Activated CD4-positive, alpha-beta T cell treated with anti-CD3 and anti-CD28 coated beads for 36 hours (primary cell): ENCODE data around the gene ECI2. TPM values are rescaled to one million over a fixed set of nuclear protein-coding genes. Genes with fewer than 3 reads are reported as not detected.

Source experiments
- ATAC-seq: fragments of 200-7000 bp; cut with Tn5 transposase; one replicate; pipeline ENCODE4 v1.10.0; 2021; ENCODE audit warnings: mild to moderate bottlenecking, moderate library complexity
- CTCF ChIA-PET: fragments of 350-600 bp; sonication (Branson Sonifier 250); formaldehyde crosslinking; loops from one replicate; lab custom pipeline; 2021; ENCODE audit warnings: antibody characterized with exemption; lab: Charles Lee
- POLR2A ChIA-PET: fragments of 350-600 bp; sonication (Branson Sonifier 250); formaldehyde crosslinking; loops from one replicate; lab custom pipeline; 2021; ENCODE audit warnings: antibody characterized with exemption, inconsistent platforms; lab: Charles Lee
- DNase-seq: peaks from one replicate; pipeline ENCODE4 v3.0.0-alpha.2; 2020
- H3K27ac Mint-ChIP-seq: one replicate; pipeline ENCODE4 v1.8.0; 2021; ENCODE audit warnings: mixed read lengths
- H3K27me3 Mint-ChIP-seq: one replicate; pipeline ENCODE4 v1.8.0; 2021; ENCODE audit warnings: mixed read lengths
- H3K36me3 Mint-ChIP-seq: one replicate; pipeline ENCODE4 v1.8.0; 2021; ENCODE audit warnings: low read depth, mixed read lengths
- H3K4me1 Mint-ChIP-seq: one replicate; pipeline ENCODE4 v1.8.0; 2021; ENCODE audit warnings: mixed read lengths
- H3K4me3 Mint-ChIP-seq: one replicate; pipeline ENCODE4 v1.8.0; 2021; ENCODE audit warnings: mild to moderate bottlenecking, moderate library complexity, mixed read lengths
- H3K9me3 Mint-ChIP-seq: one replicate; pipeline ENCODE4 v1.8.0; 2021; ENCODE audit warnings: low read depth, mixed read lengths
- intact Hi-C, 2 experiments: fragments of 100-400 bp; cut with DNase I in 1 of 2; cut with micrococcal nuclease in 1 of 2; formaldehyde crosslinking; loops; one replicate each; pipeline versions ENCODE4 v1.14.2 to v1.15.1; 2022 to 2024; cut with DNase I, micrococcal nuclease
- total RNA-seq, 2 experiments: library from RNA; stranded (reverse); gene quantifications; one replicate each; pipeline ENCODE4 v1.2.3, GENCODE V29; 2021

The ECI2 gene
- total RNA-seq, 2 experiments from 2014 or later = 38.4 to 40.1 TPM

DNA sequence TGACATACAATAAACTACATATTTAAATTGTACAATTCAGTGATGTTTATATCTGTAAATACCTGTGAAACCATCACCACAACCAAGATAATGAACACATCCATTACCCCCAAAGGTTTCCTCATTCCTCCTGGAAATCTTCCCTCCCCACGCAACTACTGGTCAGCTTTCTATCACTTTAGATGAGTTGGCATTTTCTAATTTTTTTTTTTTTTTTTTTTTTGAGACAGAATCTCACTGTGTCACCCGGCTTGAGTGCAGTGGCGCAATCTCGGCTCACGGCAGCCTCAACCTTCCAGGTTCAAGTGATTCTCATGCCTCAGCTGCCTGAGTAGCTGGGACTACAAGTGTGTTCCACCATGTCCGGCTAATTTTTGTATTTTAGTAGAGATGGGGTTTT is 31.7 kb upstream of the ECI2 start:
- intact Hi-C loops = no loop called here
- DNase-seq (no peak), ATAC-seq (no peak)
- H3K4me1 Mint-ChIP-seq = no peaks in the 10 kb centered on the region
- peaks cover 4% of the 10 kb centered on the region for H3K9me3 Mint-ChIP-seq
- H3K27me3 Mint-ChIP-seq = no peaks in the 10 kb centered on the region
- POLR2A ChIA-PET = no interaction called here
- CTCF ChIA-PET = no interaction called here
- no peak overlapping the region for H3K4me3 Mint-ChIP-seq
- H3K36me3 Mint-ChIP-seq = no peaks in the 10 kb centered on the region
- H3K27ac Mint-ChIP-seq = no peak overlapping the region

DNA sequence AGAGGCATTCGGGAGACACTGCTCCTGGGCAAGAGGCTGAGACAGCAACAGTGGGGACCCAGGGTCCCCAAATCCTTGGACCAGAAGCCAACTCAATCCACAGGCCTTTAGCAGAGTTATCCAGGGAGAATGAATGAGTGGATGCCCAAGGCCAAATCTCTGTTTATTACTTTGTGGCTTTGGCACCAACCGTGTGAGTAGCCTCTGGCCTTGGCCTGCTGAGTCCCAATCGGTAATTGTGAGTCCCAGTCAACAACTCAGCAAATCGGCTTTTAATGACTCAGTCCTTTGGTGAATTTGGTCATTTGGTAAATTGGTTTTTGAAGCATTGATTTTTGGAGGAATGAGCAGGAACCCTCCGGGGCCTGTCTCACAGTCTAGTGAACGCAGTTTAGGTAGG is 29.1 kb upstream of the ECI2 start:
- Mint-ChIP-seq H3K27me3 (no peaks in the 10 kb centered on the region), H3K36me3 (no peaks in the 10 kb centered on the region), H3K9me3 (peaks cover 4% of the 10 kb centered on the region), H3K4me3 (no peak overlapping the region), H3K27ac (no peak overlapping the region), H3K4me1 (no peaks in the 10 kb centered on the region)
- DNase-seq (no peak), ATAC-seq (no peak)
- intact Hi-C loops = no loop called here
- ChIA-PET POLR2A (no interaction called here), CTCF (no interaction called here)

GRCh38 chr6:4164117-4164442 is 28.7 kb upstream of the ECI2 start:
- no peaks in the 10 kb centered on the region for H3K27me3 Mint-ChIP-seq
- ChIA-PET POLR2A (no interaction called here), CTCF (no interaction called here)
- no peaks in the 10 kb centered on the region for H3K36me3 Mint-ChIP-seq
- H3K27ac Mint-ChIP-seq = no peak overlapping the region
- DNase-seq (no peak), ATAC-seq (no peak)
- intact Hi-C loops = no loop called here
- H3K4me1 Mint-ChIP-seq = no peaks in the 10 kb centered on the region
- peaks cover 4% of the 10 kb centered on the region for H3K9me3 Mint-ChIP-seq
- H3K4me3 Mint-ChIP-seq = no peak overlapping the region

GRCh38 chr6:4163408-4164116 is 28.2 kb upstream of the ECI2 start:
- H3K27ac Mint-ChIP-seq = no peak overlapping the region
- H3K9me3 Mint-ChIP-seq = peaks cover 4% of the 10 kb centered on the region
- ATAC-seq = no peak
- DNase-seq = no peak
- H3K4me3 Mint-ChIP-seq = no peak overlapping the region
- ChIA-PET POLR2A (no interaction called here), CTCF (no interaction called here)
- no peaks in the 10 kb centered on the region for H3K4me1 Mint-ChIP-seq
- intact Hi-C loops = no loop called here
- no peaks in the 10 kb centered on the region for H3K27me3 Mint-ChIP-seq
- H3K36me3 Mint-ChIP-seq = no peaks in the 10 kb centered on the region

DNA sequence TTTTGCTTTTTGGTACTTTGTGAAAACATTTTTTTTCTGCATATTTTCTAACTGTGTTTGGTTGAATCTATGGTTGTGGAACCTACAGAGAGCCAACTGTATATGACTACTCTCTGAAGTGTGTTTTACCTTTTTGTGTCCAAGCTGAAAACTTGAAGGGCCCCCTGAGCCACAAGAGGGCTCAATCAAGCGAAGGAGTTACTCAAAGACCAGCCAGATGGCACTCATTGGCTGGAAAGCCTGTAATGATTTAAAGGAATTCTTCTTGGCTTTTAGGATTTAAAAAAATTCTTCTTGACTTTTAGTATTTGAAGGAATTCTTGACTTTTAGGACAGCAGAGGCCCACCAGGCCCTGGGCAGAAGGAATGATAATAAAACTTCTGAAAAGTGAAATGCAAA is 27.0 kb upstream of the ECI2 start:
- no peak overlapping the region for H3K4me3 Mint-ChIP-seq
- no peak overlapping the region for H3K27ac Mint-ChIP-seq
- H3K27me3 Mint-ChIP-seq = no peaks in the 10 kb centered on the region
- intact Hi-C loops = no loop called here
- DNase-seq (no peak), ATAC-seq (no peak)
- POLR2A ChIA-PET = no interaction called here
- CTCF ChIA-PET = interaction anchor here (0.8 kb wide), 1 partner anchor 83 kb away, joined by 3 read pairs; the partner anchor contains the start of gene FAM217A
- no peaks in the 10 kb centered on the region for H3K9me3 Mint-ChIP-seq
- no peaks in the 10 kb centered on the region for H3K4me1 Mint-ChIP-seq
- no peaks in the 10 kb centered on the region for H3K36me3 Mint-ChIP-seq

GRCh38 chr6:4159491-4159890 is 24.1 kb upstream of the ECI2 start:
- H3K36me3 Mint-ChIP-seq = no peaks in the 10 kb centered on the region
- no peaks in the 10 kb centered on the region for H3K9me3 Mint-ChIP-seq
- H3K27ac Mint-ChIP-seq = no peak overlapping the region
- intact Hi-C loops = loop anchor here in 1 of 2 experiments (5.0 kb wide), 1 partner anchor 137 kb away; a partner anchor contains a TSS
- POLR2A ChIA-PET = no interaction called here
- H3K4me3 Mint-ChIP-seq = no peak overlapping the region
- no peak for ATAC-seq
- H3K27me3 Mint-ChIP-seq = no peaks in the 10 kb centered on the region
- no peak for DNase-seq
- H3K4me1 Mint-ChIP-seq = peaks cover 7% of the 10 kb centered on the region
- CTCF ChIA-PET = no interaction called here

DNA sequence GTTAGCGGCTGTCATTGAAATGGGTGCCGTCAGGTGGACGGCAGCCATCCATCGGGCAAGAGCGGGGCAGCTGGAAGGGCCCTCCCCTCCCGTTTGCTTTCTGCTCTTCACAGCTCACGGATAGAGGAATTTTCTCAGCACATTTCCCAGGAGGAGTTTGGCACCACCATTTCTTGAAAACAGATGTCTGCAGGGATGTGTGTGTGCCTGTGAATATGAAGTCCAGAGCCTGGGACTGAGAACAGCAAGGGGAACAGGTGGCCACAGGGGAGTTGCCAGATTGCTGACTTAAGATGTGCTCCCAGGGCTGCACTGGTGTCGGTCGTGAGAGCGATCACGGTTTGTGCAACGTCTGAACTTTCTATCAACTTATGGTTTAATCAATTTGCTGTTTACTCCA is 22.1 kb upstream of the ECI2 start:
- ATAC-seq (no peak), DNase-seq (no peak)
- no peak overlapping the region for H3K27ac Mint-ChIP-seq
- peaks cover 7% of the 10 kb centered on the region for H3K4me1 Mint-ChIP-seq
- intact Hi-C loops = loop anchor here (2.0 to 5.0 kb wide), 2 partner anchors 53 to 135 kb away; a partner anchor contains a TSS
- ChIA-PET CTCF (interaction anchor here (0.6 to 1.1 kb wide), 2 partner anchors 12 to 100 kb away, joined by 3 to 6 read pairs; no protein-coding TSS in a partner anchor), POLR2A (no interaction called here)
- no peaks in the 10 kb centered on the region for H3K36me3 Mint-ChIP-seq
- H3K9me3 Mint-ChIP-seq = no peaks in the 10 kb centered on the region
- no peak overlapping the region for H3K4me3 Mint-ChIP-seq
- no peaks in the 10 kb centered on the region for H3K27me3 Mint-ChIP-seq

DNA sequence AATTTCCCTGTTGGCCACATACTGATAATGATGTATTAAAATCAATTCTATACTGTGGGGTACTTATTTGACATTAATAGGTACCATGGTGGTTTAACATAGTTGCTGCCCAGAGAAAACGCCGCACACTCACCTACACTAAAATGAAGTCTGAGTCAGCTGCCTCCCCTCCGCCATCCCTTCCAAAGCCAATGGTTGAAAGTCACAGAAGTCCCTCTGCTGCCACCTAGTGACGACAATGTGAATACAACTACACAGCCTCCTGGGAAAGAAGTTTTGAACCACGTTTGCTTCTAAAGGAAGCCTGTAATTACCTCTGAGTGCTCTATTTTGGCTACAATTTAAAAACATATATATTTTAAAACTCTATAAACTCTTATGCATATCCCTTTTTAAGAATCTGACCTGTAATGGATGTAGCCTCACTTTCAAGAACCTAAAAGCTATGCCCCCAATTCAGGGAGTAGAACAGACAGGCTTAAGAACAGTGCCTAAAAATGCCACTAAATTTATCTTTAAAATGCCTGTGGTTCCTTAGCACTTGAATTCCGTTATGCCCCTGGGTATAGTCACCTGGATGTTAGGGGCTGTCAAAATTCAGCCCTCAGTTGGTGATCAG is 20.6 kb upstream of the ECI2 start:
- H3K27ac Mint-ChIP-seq = no peak overlapping the region
- ATAC-seq = peak; percentile 99

GRCh38 chr6:4153514-4153985 is 18.2 kb upstream of the ECI2 start:
- H3K9me3 Mint-ChIP-seq = no peaks in the 10 kb centered on the region
- H3K36me3 Mint-ChIP-seq = no peaks in the 10 kb centered on the region
- peaks cover 2% of the 10 kb centered on the region for H3K27me3 Mint-ChIP-seq
- H3K27ac Mint-ChIP-seq = no peak overlapping the region
- H3K4me1 Mint-ChIP-seq = peaks cover 7% of the 10 kb centered on the region
- ATAC-seq (no peak), DNase-seq (no peak)
- CTCF ChIA-PET = interaction anchor here (1.1 to 1.3 kb wide), 2 partner anchors 54 to 98 kb away, joined by 3 read pairs; no protein-coding TSS in a partner anchor
- H3K4me3 Mint-ChIP-seq = no peak overlapping the region
- POLR2A ChIA-PET = interaction anchor here (0.9 kb wide), 1 partner anchor 18 kb away, joined by 3 read pairs; the partner anchor contains the start of gene ECI2
- intact Hi-C loops = loop anchor here in 1 of 2 experiments (2.0 kb wide), 1 partner anchor 15 kb away; no protein-coding TSS in a partner anchor

More for the DNA sequence above, 20.6 kb upstream of the ECI2 start:
- Mint-ChIP-seq H3K4me3 (no peak overlapping the region), H3K27me3 (no peaks in the 10 kb centered on the region), H3K4me1 (peaks cover 7% of the 10 kb centered on the region), H3K9me3 (no peaks in the 10 kb centered on the region), H3K36me3 (no peaks in the 10 kb centered on the region)
- peak; percentile 88 for DNase-seq
- ChIA-PET POLR2A (interaction anchor here (0.8 kb wide), 1 partner anchor 19 kb away, joined by 3 read pairs; no protein-coding TSS in a partner anchor), CTCF (interaction anchor here (0.6 to 1.9 kb wide), 26 partner anchors 10 to 612 kb away, joined by 3 to 7 read pairs (median 4); partner anchors contain the start of gene ECI2)
- intact Hi-C loops = loop anchor here (1.0 to 5.0 kb wide), 6 partner anchors 18 to 414 kb away; partner anchors contain the start of gene ECI2 (in 1 of the 2)

GRCh38 chr6:4145083-4145482 is 9.7 kb upstream of the ECI2 start:
- ATAC-seq (no peak), DNase-seq (no peak)
- CTCF ChIA-PET = interaction anchor here (0.6 to 1.9 kb wide), 7 partner anchors 8 to 402 kb away, joined by 3 to 6 read pairs (median 4); no protein-coding TSS in a partner anchor
- intact Hi-C loops = no loop called here
- H3K27ac Mint-ChIP-seq = no peak overlapping the region
- no peaks in the 10 kb centered on the region for H3K27me3 Mint-ChIP-seq
- POLR2A ChIA-PET = no interaction called here
- H3K9me3 Mint-ChIP-seq = peaks cover 2% of the 10 kb centered on the region
- peaks cover under 1% of the 10 kb centered on the region for H3K4me1 Mint-ChIP-seq
- no peak overlapping the region for H3K4me3 Mint-ChIP-seq
- H3K36me3 Mint-ChIP-seq = no peaks in the 10 kb centered on the region

DNA sequence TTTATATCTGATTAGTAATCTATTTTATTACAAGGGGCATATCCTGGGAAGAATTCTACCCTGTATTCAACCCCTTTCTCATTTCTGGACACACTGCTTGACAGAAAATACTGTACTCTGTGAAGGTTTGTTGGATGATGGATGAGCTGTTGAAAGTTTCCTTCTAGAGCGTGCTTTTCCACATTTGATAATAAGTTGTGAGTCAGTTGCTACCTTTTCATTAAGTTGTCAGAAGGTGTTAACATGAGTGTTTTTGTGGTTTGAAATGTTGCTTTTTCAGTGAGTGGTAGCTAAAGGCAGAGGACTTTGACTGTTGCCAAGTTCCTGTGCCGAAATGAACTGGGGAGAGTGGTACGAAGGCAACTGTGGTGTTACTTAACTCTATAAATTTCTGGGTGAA is 3.9 kb upstream of the ECI2 start:
- CTCF ChIA-PET = interaction anchor here (0.7 to 1.6 kb wide), 2 partner anchors 27 to 84 kb away, joined by 3 read pairs; no protein-coding TSS in a partner anchor
- peaks cover 2% of the 10 kb centered on the region for H3K9me3 Mint-ChIP-seq
- no peak for DNase-seq
- no peaks in the 10 kb centered on the region for H3K27me3 Mint-ChIP-seq
- H3K36me3 Mint-ChIP-seq = no peaks in the 10 kb centered on the region
- no peak overlapping the region for H3K4me3 Mint-ChIP-seq
- no peak overlapping the region for H3K27ac Mint-ChIP-seq
- intact Hi-C loops = loop anchor here (2.0 to 5.0 kb wide), 4 partner anchors 14 to 1077 kb away; partner anchors contain the start of genes RIPK1 (in 1 of the 2) and SLC22A23 (in 1 of the 2)
- ATAC-seq = no peak
- peaks cover 37% of the 10 kb centered on the region for H3K4me1 Mint-ChIP-seq
- POLR2A ChIA-PET = no interaction called here
